Uterus (tissue), 4 donors: Measurements from ENCODE around the gene TTC39B. TPM values are rescaled to one million over a fixed set of nuclear protein-coding genes. Genes with fewer than 3 reads are reported as not detected.

Experiments used
- DNase-seq, 2 donors: peaks; one replicate each; pipeline ENCODE4 v3.0.0-alpha.2; 2019 to 2020
- H3K27ac ChIP-seq, 2 donors: fragments of 200-600 bp; sonication (generic); 1 replicate in 1 of 2; 2 replicates in 1 of 2; pipeline ENCODE4 v1.5.1; 2016 to 2018
- H3K27me3 ChIP-seq, 2 donors: fragments of 200-600 bp; sonication (generic); one replicate each; pipeline ENCODE4 v1.5.1; 2018 to 2019; ENCODE audit warnings: control low read depth in 1 of 2
- H3K36me3 ChIP-seq, 2 donors: fragments of 200-600 bp; sonication (generic); one replicate each; pipeline ENCODE4 v1.5.1; 2019; ENCODE audit warnings: control low read depth in 1 of 2
- H3K4me1 ChIP-seq, 2 donors: fragments of 200-600 bp; sonication (generic); one replicate each; pipeline ENCODE4 v1.5.1; 2018 to 2019; ENCODE audit warnings: control low read depth in 1 of 2
- H3K4me3 ChIP-seq, 2 donors: fragments of 200-600 bp; sonication (generic); 1 replicate in 1 of 2; 2 replicates in 1 of 2; pipeline ENCODE4 v1.5.1; 2018 to 2019; ENCODE audit warnings: mild to moderate bottlenecking in 1 of 2
- H3K9me3 ChIP-seq, 2 donors: fragments of 200-600 bp; sonication (generic); one replicate each; pipeline ENCODE4 v1.5.1; 2019; ENCODE audit warnings: control low read depth in 1 of 2
- CTCF ChIP-seq, 4 experiments: fragments of 200-600 bp in 2 of 4; fragments of 450-650 bp in 2 of 4; sonication (generic) in 2 of 4; IDR thresholded peaks; one replicate each; pipeline ENCODE4 v1.5.1; 2016 to 2019; ENCODE audit warnings: antibody characterized with exemption in 4 of 4, mild to moderate bottlenecking in 2 of 4, moderate library complexity in 1 of 4
- POLR2A ChIP-seq, 2 donors: fragments of 450-650 bp; IDR thresholded peaks; one replicate each; pipeline ENCODE4 v1.6.1; 2016; ENCODE audit warnings: antibody characterized with exemption in 2 of 2, mild to moderate bottlenecking in 1 of 2, moderate library complexity in 1 of 2
- intact Hi-C: fragments of 100-400 bp; cut with DNase I; formaldehyde crosslinking; loops from one replicate; pipeline ENCODE4 v1.15.1; 2023; ENCODE audit warnings: low total_unique reads
- total RNA-seq, 4 donors: library from RNA; depleted of rRNA in 3 of 4; stranded (reverse); fragments of >200 nt in 3 of 4; gene quantifications; one replicate each; pipeline versions ENCODE4 v1.1.0 to v1.2.4, GENCODE V29; 2014 to 2023
- donor health status: DM: yes; HTN: yes; CAD: no.

The TTC39B gene
- total RNA-seq, 4 donors from 2014 or later: 14.1 to 21.9 (median 19.6) TPM

GRCh38 chr9:15231788-15232635 is 75.0 kb downstream of the TTC39B start:
- no peaks in the 10 kb centered on the region for H3K9me3 ChIP-seq
- H3K27me3 ChIP-seq: no peaks in the 10 kb centered on the region
- DNase-seq: no peak
- TF ChIP-seq POLR2A (IDR thresholded peaks at IDR 0.05) (no peak), CTCF (IDR thresholded peaks at IDR 0.05) (no peak)
- no peak overlapping the region for H3K4me3 ChIP-seq
- no peaks in the 10 kb centered on the region for H3K36me3 ChIP-seq
- no peak overlapping the region for H3K27ac ChIP-seq
- H3K4me1 ChIP-seq: no peaks in the 10 kb centered on the region
- intact Hi-C loops: no loop called here

GRCh38 chr9:15229409-15229808 is 77.6 kb downstream of the TTC39B start:
- H3K27ac ChIP-seq: no peak overlapping the region
- intact Hi-C loops: no loop called here
- no peak overlapping the region for H3K4me3 ChIP-seq
- no peaks in the 10 kb centered on the region for H3K4me1 ChIP-seq
- DNase-seq: no peak
- TF ChIP-seq POLR2A (IDR thresholded peaks at IDR 0.05) (no peak), CTCF (IDR thresholded peaks at IDR 0.05) (no peak)
- H3K36me3 ChIP-seq: no peaks in the 10 kb centered on the region
- H3K9me3 ChIP-seq: no peaks in the 10 kb centered on the region
- H3K27me3 ChIP-seq: no peaks in the 10 kb centered on the region

GRCh38 chr9:15227491-15227890 is 79.5 kb downstream of the TTC39B start:
- no peaks in the 10 kb centered on the region for H3K4me1 ChIP-seq
- no peak overlapping the region for H3K4me3 ChIP-seq
- no peak for DNase-seq
- no peak for TF ChIP-seq CTCF (IDR thresholded peaks at IDR 0.05)
- intact Hi-C loops: no loop called here
- no peak overlapping the region for H3K27ac ChIP-seq
- no peaks in the 10 kb centered on the region for H3K27me3 ChIP-seq
- H3K36me3 ChIP-seq: no peaks in the 10 kb centered on the region
- no peaks in the 10 kb centered on the region for H3K9me3 ChIP-seq

- no peaks in the 10 kb centered on the region for H3K27me3 ChIP-seq
- no peak for TF ChIP-seq POLR2A (IDR thresholded peaks at IDR 0.05)
- TF ChIP-seq CTCF (IDR thresholded peaks at IDR 0.05): no peak
- no peak overlapping the region for H3K27ac ChIP-seq
- no peaks in the 10 kb centered on the region for H3K9me3 ChIP-seq
- H3K36me3 ChIP-seq: no peaks in the 10 kb centered on the region
- DNase-seq: no peak
- H3K4me1 ChIP-seq: no peaks in the 10 kb centered on the region
- no peak overlapping the region for H3K4me3 ChIP-seq
- intact Hi-C loops: no loop called here
Measured at GRCh38 chr9:15225564-15226126, 81.4 kb downstream of the TTC39B start.

GRCh38 chr9:15222313-15222712 is 84.7 kb downstream of the TTC39B start:
- no peaks in the 10 kb centered on the region for H3K4me1 ChIP-seq
- no peaks in the 10 kb centered on the region for H3K9me3 ChIP-seq
- intact Hi-C loops: no loop called here
- H3K36me3 ChIP-seq: no peaks in the 10 kb centered on the region
- no peak overlapping the region for H3K27ac ChIP-seq
- no peaks in the 10 kb centered on the region for H3K27me3 ChIP-seq
- TF ChIP-seq CTCF (IDR thresholded peaks at IDR 0.05) (no peak), POLR2A (IDR thresholded peaks at IDR 0.05) (no peak)
- DNase-seq: no peak
- no peak overlapping the region for H3K4me3 ChIP-seq
